NOMO-1 treated with DMSO at 0.1 percent for 48 hours (cell line): ENCODE measurements around the gene S100A10.

Source experiments
- DNase-seq: peaks from one replicate; lab custom pipeline; 2025; ENCODE audit not compliant: unreplicated experiment; lab: John Stamatoyannopoulos, UW

S100A10 gene, protein sequence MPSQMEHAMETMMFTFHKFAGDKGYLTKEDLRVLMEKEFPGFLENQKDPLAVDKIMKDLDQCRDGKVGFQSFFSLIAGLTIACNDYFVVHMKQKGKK

DNA sequence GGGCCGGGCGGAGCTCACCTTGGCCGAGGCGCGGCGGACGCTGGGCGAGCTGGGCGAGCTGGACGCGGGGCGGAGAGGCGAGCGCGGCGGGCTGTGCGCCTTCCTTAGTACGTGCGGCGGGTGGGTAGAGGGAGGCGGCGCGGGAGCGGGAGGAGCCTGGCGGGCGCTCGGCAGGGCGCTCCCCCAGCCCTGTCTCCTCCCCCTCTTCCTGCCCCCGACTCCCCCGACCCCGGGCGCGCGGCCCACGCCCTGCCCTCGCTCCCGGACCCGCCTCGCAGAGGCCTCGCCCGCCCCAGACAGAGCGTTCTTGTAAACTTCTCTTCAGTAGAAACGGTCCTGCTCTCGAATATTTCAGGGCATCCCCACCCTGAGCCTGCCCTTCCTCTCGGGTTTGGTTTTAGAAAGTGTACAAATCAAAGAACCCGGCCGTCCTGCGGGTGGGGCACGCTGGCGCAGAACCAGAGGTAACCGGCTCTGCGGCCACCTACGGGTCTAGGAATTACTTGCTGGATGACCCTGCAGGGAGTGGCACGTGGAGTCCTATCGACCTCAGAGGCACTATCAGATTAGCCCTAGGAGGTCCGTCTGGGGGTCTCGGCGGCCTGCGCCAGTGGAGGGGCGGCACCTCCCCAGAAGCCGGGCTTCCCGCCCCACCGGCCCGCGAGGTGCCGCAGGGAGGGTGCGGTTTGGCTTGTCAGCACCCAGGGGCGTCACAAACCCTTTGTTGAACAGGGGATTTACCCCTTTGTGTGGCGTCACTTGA lies at the start of gene S100A10:
S100A10 (minus strand) TSS at position 126 of the 763 bp plus-strand sequence. CDS start 7,629 bp downstream, outside the sequence.
- DNase-seq, result peak; percentile 63

DNA sequence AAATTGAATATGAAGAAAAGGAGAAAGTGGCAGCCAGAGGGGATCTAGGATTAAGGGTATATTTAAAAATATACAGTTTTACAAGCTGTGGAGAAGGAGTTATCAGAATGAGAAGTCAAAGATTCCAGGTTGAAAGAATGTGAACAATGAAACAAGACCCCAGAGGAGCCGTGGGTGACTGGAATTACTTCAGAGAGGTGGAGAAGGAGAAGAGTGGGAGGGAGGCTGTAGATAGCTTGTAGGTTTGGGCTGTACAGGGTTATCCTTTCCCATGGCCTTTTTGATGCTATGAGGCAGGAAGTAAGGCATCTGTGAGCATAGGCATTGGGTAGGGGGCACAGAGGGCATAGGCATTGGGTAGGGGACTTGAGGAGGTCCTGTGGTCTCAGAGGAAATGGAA lies 48.4 kb upstream of the S100A10 start:
- DNase-seq, result no peak

DNA sequence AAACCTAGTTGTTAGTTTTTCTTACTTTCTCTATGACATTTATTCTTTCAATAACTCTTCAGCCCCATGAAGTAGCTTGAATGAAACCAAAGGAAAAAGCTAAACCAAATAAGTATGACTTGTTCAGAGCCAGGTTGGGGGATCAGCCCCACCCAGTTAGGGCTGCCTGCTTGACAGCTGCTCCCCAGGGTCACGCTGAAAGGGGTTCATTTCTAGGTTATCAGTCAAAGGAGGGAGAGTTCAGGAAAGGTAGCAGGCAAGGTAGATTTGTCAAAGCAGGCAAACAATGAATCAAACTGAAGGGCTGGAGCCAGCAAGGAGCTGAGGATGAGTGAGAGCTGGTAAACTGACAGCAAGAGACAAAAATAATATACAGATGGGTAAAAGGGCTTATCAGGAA lies 46.2 kb upstream of the S100A10 start:
- no peak for DNase-seq

DNA sequence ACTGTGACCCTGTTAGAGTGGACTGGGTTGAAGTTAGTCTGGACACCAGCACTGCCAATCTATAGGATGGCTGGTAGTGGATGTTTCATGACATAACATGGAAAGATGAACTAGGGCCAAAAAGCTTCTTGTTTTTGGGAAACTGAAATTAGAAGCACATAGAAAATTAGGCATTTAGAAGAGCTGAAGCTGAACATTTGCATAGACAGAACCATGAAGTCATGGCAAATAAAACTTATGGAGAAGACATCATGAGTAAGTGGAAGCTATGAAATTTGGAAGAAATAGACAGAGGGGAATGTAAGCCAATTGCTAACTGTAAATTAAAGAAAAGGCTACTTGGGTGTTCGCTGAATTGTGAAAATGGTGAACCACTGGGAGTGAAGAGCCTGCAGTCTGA lies 45.8 kb upstream of the S100A10 start:
- DNase-seq, result no peak

DNA sequence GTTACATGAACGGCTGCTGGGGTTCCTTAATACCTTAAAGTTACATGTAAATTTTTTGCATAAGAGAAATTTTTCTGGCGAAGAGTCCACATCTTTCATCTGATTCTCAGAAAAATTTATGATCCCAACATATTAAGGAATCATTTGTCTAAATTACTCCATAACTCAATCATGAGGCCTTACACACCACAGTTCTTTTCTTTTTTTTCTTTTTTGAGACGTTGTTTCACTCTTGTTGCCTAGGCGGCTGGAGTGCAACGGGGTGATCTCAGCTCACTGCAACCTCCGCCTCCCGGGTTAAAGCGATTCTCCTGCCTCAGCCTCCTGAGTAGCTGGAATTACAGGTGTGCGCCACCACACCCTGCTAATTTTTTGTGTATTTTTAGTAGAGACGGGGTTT lies 45.2 kb upstream of the S100A10 start:
- DNase-seq, result no peak

DNA sequence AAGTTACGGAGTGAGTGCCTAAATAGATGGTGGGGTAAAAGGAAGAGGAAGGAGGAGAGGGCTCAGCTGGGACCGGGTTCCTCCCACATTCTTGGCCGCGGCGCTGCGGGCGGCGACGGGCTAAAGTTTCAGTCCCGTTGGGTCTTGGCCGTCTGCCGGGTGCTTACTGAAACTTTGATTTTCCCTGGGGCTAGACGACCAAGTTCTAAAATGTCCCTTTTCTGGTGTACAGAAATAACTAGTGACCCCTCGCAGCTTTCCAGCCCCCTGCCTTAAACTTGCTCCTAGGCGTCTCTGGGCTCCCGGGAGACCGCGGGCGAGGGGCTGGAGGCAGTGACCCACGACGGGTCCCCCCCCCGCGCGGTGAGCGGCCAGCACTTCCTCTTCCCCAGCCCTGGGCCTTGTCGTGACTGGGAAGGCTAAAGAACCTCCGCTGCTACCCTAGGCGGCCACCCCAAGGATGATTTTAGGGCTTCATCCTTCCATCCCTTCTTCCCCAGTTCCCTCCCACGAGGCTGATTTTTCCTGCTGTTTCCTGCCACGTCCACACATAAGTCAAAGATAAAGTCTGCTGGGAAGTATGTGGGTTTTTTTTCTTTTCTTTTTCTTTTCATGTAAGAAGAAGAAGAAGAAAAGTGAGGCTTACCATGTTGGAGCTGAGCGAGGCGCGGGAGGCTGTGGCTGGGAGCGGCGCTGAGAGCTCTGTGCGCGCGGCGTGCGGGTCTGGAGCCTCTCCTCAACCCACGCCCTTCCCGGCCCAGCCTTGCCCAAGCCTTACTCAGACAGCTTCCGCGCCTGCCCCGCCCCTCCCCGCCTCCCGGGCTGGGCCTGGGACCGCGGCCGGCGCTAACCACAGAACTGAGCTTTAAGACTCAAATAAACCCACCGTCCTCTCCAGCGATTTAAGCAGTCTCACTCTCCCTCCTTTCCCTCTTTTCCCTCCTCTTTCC lies 42.9 kb upstream of the S100A10 start, which contains the start of gene S100A11:
S100A11 (minus strand) TSS at position 738 of the 950 bp plus-strand sequence; CDS start at position 649, 89 bp downstream.
- DNase-seq, result peak; percentile 75

DNA sequence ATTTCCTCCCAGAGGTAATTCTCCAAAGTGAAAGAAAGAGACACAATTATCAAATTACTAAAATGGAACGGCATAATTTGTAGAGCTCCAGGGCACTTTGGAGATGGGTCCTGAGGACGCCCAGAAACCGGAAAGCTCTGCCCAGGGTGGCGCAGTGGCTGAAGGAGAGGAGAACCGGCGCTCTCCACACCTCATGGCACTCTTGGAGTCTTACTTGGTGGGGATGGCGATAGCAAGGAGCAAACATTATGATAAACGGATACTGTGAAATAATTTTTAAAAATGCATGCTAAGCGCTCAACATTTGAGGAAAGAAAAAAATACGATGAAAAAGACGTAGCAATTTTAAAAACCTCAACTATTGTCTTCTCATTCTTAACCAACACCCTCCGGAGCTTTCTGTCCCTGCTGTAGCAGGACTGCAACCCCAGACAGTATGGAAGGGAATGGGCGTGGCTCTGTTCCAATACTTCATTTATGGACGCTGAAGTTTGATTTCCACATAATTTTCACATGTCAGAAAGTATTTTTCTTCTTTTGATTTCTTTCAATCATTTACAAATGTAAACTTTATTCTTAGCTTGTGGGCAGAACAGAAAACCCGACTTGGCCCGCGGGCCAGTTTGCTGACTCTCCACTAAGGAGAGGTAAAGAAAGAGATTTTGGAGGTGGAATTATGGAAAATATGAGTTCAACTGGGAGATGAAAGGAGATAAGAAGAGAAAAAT lies 42.0 kb upstream of the S100A10 start:
- no peak for DNase-seq

DNA sequence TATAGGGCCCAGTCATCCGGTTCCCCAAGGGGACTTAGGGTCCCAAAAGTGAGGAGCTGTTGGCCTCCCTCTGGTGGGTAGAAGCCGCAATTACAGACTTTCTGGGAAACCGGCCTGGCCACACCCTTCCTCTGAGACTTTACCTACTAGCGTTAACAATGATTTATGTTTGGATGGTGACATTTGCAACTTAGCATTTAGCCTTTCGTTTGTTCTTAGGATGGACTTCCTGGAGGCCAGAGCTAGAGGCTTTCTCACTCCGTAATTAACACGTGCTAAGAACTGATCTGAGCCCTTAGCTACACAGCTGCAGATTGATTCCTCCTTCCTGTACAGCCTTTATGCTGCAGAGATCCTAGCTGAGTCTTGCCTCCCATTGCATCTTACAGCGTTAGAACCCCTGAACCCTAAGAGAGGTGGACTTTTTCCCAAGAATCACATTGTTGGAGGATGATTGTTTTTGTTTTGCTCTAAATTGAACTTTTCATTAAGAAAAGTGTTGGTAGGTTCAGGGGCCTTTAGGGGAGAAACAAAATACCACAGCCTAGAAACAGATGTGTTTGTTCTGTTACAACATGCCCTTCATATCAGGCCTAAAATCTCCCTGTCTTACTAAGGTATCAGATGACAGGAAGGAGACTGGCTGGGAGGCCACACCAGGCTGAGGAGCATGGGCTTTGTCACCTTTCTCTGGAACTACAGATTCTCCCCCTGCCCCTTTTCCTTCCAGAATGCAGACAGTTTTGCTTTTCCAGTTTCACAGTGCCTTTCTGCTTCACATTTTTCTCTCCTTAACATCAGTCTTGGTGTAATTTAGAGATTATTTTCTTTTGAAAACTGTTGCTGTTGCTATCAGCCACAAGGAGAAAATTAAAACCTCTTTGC lies 41.2 kb upstream of the S100A10 start:
- DNase-seq, result peak; percentile 81

DNA sequence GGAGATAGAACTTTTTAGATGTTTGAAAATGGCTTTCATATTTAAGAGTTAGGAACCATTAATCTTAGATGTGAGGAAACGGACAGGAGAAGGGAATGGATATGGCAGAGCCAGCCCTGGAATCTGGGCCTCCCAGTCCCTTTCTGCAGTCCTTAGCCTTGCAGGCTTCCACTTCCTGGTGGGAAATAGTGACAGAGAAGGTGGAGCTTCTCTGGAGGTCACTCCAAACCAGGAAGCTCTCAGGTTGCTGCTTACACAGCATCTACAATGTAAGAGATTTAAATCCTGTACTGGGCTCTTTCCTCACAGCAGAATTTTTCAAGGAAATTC lies 40.6 kb upstream of the S100A10 start:
- DNase-seq, result no peak

DNA sequence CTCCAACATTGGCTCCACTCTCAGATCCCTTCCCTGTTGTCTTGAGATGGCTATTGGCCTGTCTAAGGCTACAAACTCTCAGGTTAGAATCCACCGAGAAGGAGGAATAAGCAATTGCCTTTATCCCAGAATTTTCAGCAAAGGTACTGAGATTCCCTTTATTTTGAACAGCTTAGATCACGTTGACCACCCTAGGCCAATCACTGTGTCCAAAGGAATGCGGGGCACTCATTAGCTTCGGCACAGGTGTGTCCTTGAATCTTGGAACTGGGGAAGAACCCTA lies 36.2 kb upstream of the S100A10 start:
- DNase-seq, result no peak

DNA sequence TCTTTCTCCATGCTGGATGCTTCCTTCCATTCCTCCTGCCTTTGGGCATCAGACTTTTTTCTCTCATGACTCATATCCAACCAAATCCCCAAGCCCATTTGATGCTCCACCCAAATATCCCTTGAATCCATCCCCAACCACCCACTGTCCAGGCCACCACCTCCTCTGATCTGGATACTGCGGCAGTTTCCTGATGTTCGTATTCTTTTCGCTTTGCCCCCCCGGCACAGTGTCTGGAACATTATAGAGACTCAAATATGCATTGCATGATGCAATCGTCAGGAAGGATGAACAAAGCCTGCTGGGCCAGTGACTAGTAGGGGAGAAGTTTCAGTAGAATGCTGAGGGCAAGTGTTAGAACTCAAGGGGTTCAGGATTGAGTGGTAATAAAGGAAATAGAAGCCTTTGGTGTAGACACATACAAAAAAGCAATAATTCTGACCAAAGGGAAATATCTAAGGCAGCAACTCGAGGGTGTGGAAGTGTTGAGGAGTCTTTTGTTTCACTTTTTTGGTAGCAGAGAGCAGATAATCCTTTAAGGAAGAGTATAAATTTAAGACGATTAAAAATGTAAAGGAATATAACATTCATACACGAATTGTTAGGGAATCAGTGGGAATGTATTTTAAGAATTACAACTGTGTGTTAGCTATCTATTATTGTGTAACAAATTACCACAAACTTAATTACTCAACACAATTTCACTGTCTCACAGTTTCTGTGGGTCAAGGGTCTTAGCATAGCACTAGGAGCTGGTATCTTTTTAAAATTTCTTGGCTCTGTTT lies 35.7 kb upstream of the S100A10 start:
- peak; percentile 64 for DNase-seq

DNA sequence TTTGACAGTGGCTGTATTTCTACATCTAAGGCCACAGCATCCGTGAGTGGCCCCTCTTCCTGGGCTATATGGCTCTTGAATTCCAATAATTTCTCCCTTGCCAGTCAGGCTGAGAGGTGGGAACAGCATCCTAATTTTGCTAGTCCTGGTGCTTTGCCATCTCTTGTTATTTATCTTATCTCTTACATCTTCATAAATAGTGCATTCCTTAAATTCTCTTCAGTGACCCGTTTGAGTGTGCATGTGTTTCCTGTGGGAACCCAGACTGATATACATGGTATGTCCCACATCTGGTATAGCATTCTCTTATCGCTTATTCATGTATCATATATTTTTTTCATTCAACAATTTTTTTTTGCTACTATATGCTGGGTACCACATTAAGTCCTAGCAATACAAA lies 33.2 kb upstream of the S100A10 start:
- DNase-seq, result no peak

DNA sequence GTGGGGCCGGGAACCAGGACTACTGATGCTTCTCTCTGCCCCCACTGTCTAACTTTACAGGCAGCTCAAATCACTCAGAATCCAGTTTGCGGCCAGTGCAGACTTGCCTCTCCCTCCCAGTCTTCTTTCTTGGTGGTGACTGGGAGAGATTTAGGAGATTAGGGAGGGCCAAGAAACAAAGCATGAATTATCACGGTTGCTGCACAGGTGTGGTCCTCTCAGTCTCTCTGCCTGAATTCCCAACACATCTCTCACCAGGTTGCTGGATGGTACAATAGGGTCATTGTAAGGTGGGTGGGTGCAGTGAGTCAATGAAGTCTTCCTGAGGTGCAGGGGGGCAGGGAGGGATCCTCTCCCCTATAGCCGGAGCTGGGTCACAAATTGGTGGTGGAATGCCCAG lies 30.6 kb upstream of the S100A10 start:
- no peak for DNase-seq

DNA sequence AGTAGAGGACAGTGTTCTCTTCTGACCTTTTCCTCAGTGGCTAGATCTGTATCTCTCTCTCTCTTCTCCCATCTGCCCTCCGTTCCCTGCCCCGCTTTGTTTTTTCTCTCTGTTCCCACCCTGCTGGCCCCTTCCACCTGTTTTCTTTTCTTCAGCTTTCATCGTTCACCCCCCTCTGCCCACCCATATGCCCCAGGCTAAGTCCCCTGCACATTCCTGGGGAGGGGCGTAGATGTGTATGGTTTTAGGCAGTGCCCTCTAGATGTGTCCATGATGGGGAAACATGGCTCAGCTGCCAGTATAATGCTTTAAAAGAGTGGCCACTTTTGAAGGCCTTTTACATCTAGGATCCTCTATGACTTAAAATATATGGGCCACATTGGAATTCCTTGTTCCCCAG lies 29.6 kb upstream of the S100A10 start:
- no peak for DNase-seq

DNA sequence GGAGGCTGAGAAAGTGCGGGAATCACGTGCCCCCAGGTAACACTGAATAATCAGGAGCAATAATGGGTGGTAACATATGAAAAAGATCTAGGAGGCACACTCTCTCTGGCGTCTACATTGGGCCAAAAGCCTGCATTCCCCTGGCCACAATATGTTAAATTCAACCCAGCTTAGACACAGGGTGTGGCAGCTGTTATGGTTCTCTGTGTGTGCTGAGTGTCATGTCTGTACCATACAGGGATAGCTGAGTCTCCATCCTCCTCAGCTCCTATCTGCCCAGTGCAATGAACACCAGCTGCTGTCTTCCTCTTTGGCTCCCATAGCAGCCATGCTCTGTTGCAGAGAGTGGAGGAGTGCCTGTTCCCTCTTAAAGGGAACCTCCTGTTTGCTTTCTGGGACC lies 28.8 kb upstream of the S100A10 start:
- no peak for DNase-seq

DNA sequence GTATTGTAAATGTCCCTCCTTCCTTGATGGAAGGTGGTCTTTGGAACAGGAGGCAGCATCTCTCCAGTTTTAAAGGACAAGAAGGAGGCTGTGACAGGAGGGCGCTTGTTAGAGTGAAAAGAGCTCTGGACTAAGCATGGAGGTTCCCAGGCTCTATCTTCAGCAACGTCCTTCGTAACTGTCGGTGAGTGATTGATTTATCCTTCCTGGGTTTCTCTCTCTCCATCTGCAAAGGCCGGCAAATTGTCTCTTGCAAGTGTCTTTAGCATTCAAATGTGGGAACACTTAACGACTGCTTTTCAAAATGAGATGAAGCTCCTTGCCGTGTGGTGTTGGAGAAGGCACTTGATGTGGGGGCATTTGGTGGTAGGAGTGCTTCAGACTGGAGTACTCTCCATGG lies 27.9 kb upstream of the S100A10 start:
- no peak for DNase-seq

DNA sequence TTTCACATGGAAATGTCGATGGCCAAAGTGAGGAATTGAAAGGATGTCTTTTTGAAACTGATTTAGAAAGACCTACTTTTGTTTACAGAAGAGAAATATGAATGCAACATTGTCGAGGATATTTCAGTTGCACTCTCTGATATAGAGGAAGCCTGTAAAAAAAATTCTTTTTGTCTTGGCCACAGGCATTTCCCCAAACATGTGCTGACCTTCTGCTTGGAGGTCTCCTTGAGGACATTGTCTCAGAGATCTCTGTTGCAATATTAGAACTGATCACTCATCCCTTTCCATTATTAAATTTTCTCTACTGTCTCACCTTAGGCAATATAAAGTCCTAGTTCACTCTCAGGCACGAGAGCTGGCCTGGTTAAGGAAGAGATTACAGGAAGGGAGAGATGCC lies 27.2 kb upstream of the S100A10 start:
- DNase-seq, result no peak

DNA sequence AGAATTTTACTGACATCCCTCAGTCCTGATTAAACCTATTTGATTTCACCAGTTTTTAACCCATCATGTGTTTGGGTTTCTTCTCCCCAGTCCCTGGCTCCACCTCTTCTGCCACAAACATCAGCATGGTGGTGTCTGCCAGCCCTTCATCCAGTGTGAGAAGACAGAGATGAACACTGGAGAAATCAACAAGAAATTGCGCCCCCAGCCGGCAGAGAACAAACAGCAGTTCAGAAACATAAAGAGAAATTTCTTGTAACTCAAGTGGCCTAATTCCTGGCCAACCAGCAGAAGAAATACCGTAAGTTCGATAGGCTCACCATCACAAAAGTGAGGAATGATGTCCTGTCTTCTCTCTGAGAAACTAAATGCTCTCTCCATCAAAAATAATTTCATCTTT lies 24.9 kb upstream of the S100A10 start:
- DNase-seq, result peak; percentile 9

DNA sequence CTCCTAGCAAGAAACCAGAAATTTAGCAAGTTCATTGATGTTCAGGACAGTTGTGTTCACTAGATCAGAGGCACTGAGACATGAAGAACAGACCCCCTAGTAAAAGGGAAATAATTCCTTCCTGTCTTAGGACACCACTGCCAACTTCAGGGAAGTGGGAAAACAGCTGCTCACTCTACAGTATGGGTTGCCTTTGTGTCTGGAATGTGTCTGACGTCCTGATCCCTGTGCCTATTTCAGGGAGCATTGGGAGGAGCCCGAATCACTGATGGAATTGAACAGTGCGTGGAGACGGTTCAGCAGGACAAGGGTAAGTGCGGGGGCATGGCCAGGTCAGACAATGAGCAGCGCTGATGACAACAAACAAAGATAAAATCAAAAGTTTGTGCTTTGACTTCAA lies 22.1 kb upstream of the S100A10 start:
- no peak for DNase-seq

DNA sequence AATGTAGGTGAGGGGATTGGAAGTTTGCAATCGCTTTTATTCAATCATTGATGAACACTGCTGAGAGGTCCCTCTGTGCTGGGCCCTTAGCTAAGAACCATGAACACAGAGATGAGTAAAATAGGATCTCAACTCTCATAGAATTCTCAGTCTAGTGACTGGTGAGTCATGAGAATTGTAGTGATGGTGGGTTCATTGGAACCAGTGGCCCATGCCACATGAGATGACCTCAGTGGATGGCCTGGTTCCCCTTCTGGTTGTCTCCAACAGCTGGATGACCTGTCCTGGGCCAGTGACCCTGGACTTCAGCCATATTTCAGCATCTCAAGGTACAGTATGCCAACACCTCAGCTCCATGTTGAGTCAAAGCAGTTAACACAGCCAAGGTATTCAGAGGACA lies 21.3 kb upstream of the S100A10 start:
- DNase-seq, result no peak
